Activated T-helper 2 cell treated with anti-CD3 and anti-CD28 coated beads, Interferon-gamma antibody, Interleukin-2, Interleukin-4, amounts not matched to agents 10 μg/mL and 5 μg/mL and 100 μg/mL, durations not matched to agents 14 hours and 24 hours and 36 hours (primary cell): ENCODE results near the gene AKR1A1. TPM values are rescaled to one million over a fixed set of nuclear protein-coding genes. Genes with fewer than 3 reads are reported as not detected.
A peak's percentile ranks its signal among the peaks of the same experiment; 100 is the strongest.

Experiments used
- DNase-seq: peaks from one replicate; pipeline ENCODE4 v3.0.0; 2021; ENCODE audit warnings: low spot score
- H3K27ac Mint-ChIP-seq: one replicate; pipeline ENCODE4 v1.8.0; 2021; ENCODE audit warnings: mixed read lengths
- H3K27me3 Mint-ChIP-seq: one replicate; pipeline ENCODE4 v1.8.0; 2021; ENCODE audit warnings: low read depth, mixed read lengths
- H3K36me3 Mint-ChIP-seq: one replicate; pipeline ENCODE4 v1.8.0; 2021; ENCODE audit warnings: low read depth, mixed read lengths
- H3K4me1 Mint-ChIP-seq: one replicate; pipeline ENCODE4 v1.8.0; 2021; ENCODE audit warnings: low read depth, mixed read lengths
- H3K4me3 Mint-ChIP-seq: one replicate; pipeline ENCODE4 v1.8.0; 2021; ENCODE audit warnings: low read depth, mild to moderate bottlenecking, moderate library complexity, mixed read lengths
- H3K9me3 Mint-ChIP-seq: one replicate; pipeline ENCODE4 v1.8.0; 2021; ENCODE audit warnings: mixed read lengths
- intact Hi-C: fragments of 100-400 bp; cut with micrococcal nuclease; formaldehyde crosslinking; loops from one replicate; pipeline ENCODE4 v1.15.1; 2023
- total RNA-seq: library from RNA; stranded (reverse); gene quantifications from 2 replicates; pipeline ENCODE4 v1.2.3, GENCODE V29; 2022

AKR1A1 gene
- total RNA-seq, 1 donor from 2014 or later = 210 TPM

GRCh38 chr1:45566722-45567121, 16.1 kb downstream of the AKR1A1 start:
- H3K27me3 Mint-ChIP-seq = no peaks in the 10 kb centered on the region
- H3K4me1 Mint-ChIP-seq = peaks cover under 1% of the 10 kb centered on the region
- no peak for DNase-seq
- intact Hi-C loops = no loop called here
- no peaks in the 10 kb centered on the region for H3K9me3 Mint-ChIP-seq
- no peak overlapping the region for H3K4me3 Mint-ChIP-seq
- H3K36me3 Mint-ChIP-seq = peaks cover 72% of the 10 kb centered on the region
- H3K27ac Mint-ChIP-seq = no peak overlapping the region

- no peak for DNase-seq
- H3K4me1 Mint-ChIP-seq = no peaks in the 10 kb centered on the region
- peaks cover 66% of the 10 kb centered on the region for H3K36me3 Mint-ChIP-seq
- no peaks in the 10 kb centered on the region for H3K9me3 Mint-ChIP-seq
- H3K27me3 Mint-ChIP-seq = no peaks in the 10 kb centered on the region
- no peak overlapping the region for H3K4me3 Mint-ChIP-seq
- intact Hi-C loops = no loop called here
- H3K27ac Mint-ChIP-seq = no peak overlapping the region
These were observed 17.3 kb downstream of the AKR1A1 start for GRCh38 chr1:45567911-45568310.

- no peaks in the 10 kb centered on the region for H3K27me3 Mint-ChIP-seq
- H3K27ac Mint-ChIP-seq = no peak overlapping the region
- no peak overlapping the region for H3K4me3 Mint-ChIP-seq
- no peak for DNase-seq
- H3K4me1 Mint-ChIP-seq = no peaks in the 10 kb centered on the region
- peaks cover 61% of the 10 kb centered on the region for H3K36me3 Mint-ChIP-seq
- intact Hi-C loops = no loop called here
- H3K9me3 Mint-ChIP-seq = no peaks in the 10 kb centered on the region
These were observed 17.8 kb downstream of the AKR1A1 start for GRCh38 chr1:45568421-45568820.

- H3K9me3 Mint-ChIP-seq = no peaks in the 10 kb centered on the region
- H3K27me3 Mint-ChIP-seq = no peaks in the 10 kb centered on the region
- no peak for DNase-seq
- intact Hi-C loops = no loop called here
- H3K4me3 Mint-ChIP-seq = no peak overlapping the region
- H3K27ac Mint-ChIP-seq = no peak overlapping the region
- H3K36me3 Mint-ChIP-seq = peaks cover 53% of the 10 kb centered on the region
- no peaks in the 10 kb centered on the region for H3K4me1 Mint-ChIP-seq
These were observed 18.9 kb downstream of the AKR1A1 start for GRCh38 chr1:45569571-45569961.

- peaks cover 52% of the 10 kb centered on the region for H3K36me3 Mint-ChIP-seq
These were observed 19.4 kb downstream of the AKR1A1 start for GRCh38 chr1:45569962-45570581.

GRCh38 chr1:45570631-45571030, 20.0 kb downstream of the AKR1A1 start:
- Mint-ChIP-seq H3K27ac (no peak overlapping the region), H3K4me3 (no peak overlapping the region), H3K36me3 (peaks cover 52% of the 10 kb centered on the region), H3K4me1 (no peaks in the 10 kb centered on the region), H3K27me3 (no peaks in the 10 kb centered on the region), H3K9me3 (no peaks in the 10 kb centered on the region)
- intact Hi-C loops = loop anchor here (1.0 to 2.0 kb wide), 3 partner anchors 20 to 58 kb away; partner anchors contain the start of genes AKR1A1 and PRDX1
- no peak for DNase-seq

More at GRCh38 chr1:45569962-45570581, 19.4 kb downstream of the AKR1A1 start:
- intact Hi-C loops = loop anchor here (1.0 to 2.0 kb wide), 3 partner anchors 19 to 58 kb away; partner anchors contain the start of genes AKR1A1 and PRDX1
- Mint-ChIP-seq H3K4me1 (no peaks in the 10 kb centered on the region), H3K9me3 (no peaks in the 10 kb centered on the region), H3K27me3 (no peaks in the 10 kb centered on the region), H3K27ac (no peak overlapping the region), H3K4me3 (no peak overlapping the region)
- DNase-seq = peak; percentile 58

GRCh38 chr1:45573231-45573804, 22.7 kb downstream of the AKR1A1 start:
- Mint-ChIP-seq H3K4me3 (no peak overlapping the region), H3K27me3 (no peaks in the 10 kb centered on the region), H3K27ac (no peak overlapping the region), H3K9me3 (no peaks in the 10 kb centered on the region), H3K4me1 (no peaks in the 10 kb centered on the region), H3K36me3 (peaks cover 29% of the 10 kb centered on the region)
- intact Hi-C loops = no loop called here
- no peak for DNase-seq

- no peaks in the 10 kb centered on the region for H3K4me1 Mint-ChIP-seq
- H3K27ac Mint-ChIP-seq = no peak overlapping the region
- H3K36me3 Mint-ChIP-seq = peaks cover 24% of the 10 kb centered on the region
- no peak for DNase-seq
- intact Hi-C loops = no loop called here
- H3K27me3 Mint-ChIP-seq = no peaks in the 10 kb centered on the region
- no peak overlapping the region for H3K4me3 Mint-ChIP-seq
- no peaks in the 10 kb centered on the region for H3K9me3 Mint-ChIP-seq
These were observed 23.5 kb downstream of the AKR1A1 start for GRCh38 chr1:45574105-45574626.

GRCh38 chr1:45583264-45583665, 32.6 kb downstream of the AKR1A1 start:
- intact Hi-C loops = loop anchor here (1.0 to 10.0 kb wide), 6 partner anchors 62 to 778 kb away; partner anchors contain the start of genes BTBD19, DYNLT4, HECTD3 and IPP
- Mint-ChIP-seq H3K9me3 (no peaks in the 10 kb centered on the region), H3K4me3 (peak overlapping the region; percentile 97), H3K4me1 (peaks cover 24% of the 10 kb centered on the region), H3K27me3 (no peaks in the 10 kb centered on the region), H3K36me3 (peaks cover 14% of the 10 kb centered on the region), H3K27ac (peak overlapping the region; percentile 98)
- peak; percentile 92 for DNase-seq

GRCh38 chr1:45583666-45584350, 33.2 kb downstream of the AKR1A1 start, which contains the start of gene NASP:
Gene NASP, plus strand, starts transcription at chr1:45584041. Its CDS starts 106 bp downstream, at chr1:45584147.
- H3K4me3 Mint-ChIP-seq = peak within 1 kb of the TSS; percentile 97
- peak; percentile 91 for DNase-seq
- no peaks in the 10 kb centered on the region for H3K27me3 Mint-ChIP-seq
- H3K4me1 Mint-ChIP-seq = peaks cover 24% of the 10 kb centered on the region
- no peaks in the 10 kb centered on the region for H3K9me3 Mint-ChIP-seq
- peaks cover 17% of the 10 kb centered on the region for H3K36me3 Mint-ChIP-seq
- H3K27ac Mint-ChIP-seq = peak within 1 kb of the TSS; percentile 98
- intact Hi-C loops = loop anchor here (1.0 to 10.0 kb wide), 7 partner anchors 63 to 779 kb away; partner anchors contain the start of genes BTBD19, CCDC163, DYNLT4 and HECTD3

- H3K4me3 Mint-ChIP-seq = peak overlapping the region; percentile 97
These were observed 33.9 kb downstream of the AKR1A1 start for GRCh38 chr1:45584351-45585109.

GRCh38 chr1:45585110-45585426, 34.4 kb downstream of the AKR1A1 start:
- Mint-ChIP-seq H3K4me1 (peaks cover 24% of the 10 kb centered on the region), H3K36me3 (peaks cover 22% of the 10 kb centered on the region), H3K9me3 (no peaks in the 10 kb centered on the region), H3K4me3 (peak overlapping the region; percentile 97), H3K27me3 (no peaks in the 10 kb centered on the region), H3K27ac (peak overlapping the region; percentile 98)
- DNase-seq = no peak
- intact Hi-C loops = loop anchor here (5.0 to 10.0 kb wide), 5 partner anchors 33 to 780 kb away; partner anchors contain the start of genes AKR1A1, BTBD19, DYNLT4 and HECTD3

More at GRCh38 chr1:45584351-45585109, 33.9 kb downstream of the AKR1A1 start:
- Mint-ChIP-seq H3K4me1 (peaks cover 24% of the 10 kb centered on the region), H3K9me3 (no peaks in the 10 kb centered on the region), H3K27me3 (no peaks in the 10 kb centered on the region), H3K27ac (peak overlapping the region; percentile 98), H3K36me3 (peaks cover 22% of the 10 kb centered on the region)
- intact Hi-C loops = loop anchor here (1.0 to 10.0 kb wide), 7 partner anchors 32 to 780 kb away; partner anchors contain the start of genes AKR1A1, BTBD19, CCDC163 and DYNLT4
- peak; percentile 83 for DNase-seq
